Stimulated activated CD8-positive, alpha-beta memory T cell treated with anti-CD3 and anti-CD28 coated beads, Interleukin-12 subunit alpha, Interleukin-12 subunit beta, amount 100 ng/mL, for 1 hour (primary cell): Measurements from ENCODE around the gene ANKRD65.

Experiments
- DNase-seq: peaks from one replicate; pipeline ENCODE4 v3.0.0-alpha.2; 2020; ENCODE audit warnings: low read depth

Gene ANKRD65

GRCh38 chr1:1441002-1441888 is 20.2 kb upstream of the ANKRD65 start:
- peak; percentile 29 for DNase-seq

- no peak for DNase-seq
Measured at GRCh38 chr1:1440262-1441001, 19.4 kb upstream of the ANKRD65 start.

GRCh38 chr1:1439546-1440261 is 18.6 kb upstream of the ANKRD65 start:
- DNase-seq: no peak

GRCh38 chr1:1438531-1439381 is 17.7 kb upstream of the ANKRD65 start:
- no peak for DNase-seq

DNA sequence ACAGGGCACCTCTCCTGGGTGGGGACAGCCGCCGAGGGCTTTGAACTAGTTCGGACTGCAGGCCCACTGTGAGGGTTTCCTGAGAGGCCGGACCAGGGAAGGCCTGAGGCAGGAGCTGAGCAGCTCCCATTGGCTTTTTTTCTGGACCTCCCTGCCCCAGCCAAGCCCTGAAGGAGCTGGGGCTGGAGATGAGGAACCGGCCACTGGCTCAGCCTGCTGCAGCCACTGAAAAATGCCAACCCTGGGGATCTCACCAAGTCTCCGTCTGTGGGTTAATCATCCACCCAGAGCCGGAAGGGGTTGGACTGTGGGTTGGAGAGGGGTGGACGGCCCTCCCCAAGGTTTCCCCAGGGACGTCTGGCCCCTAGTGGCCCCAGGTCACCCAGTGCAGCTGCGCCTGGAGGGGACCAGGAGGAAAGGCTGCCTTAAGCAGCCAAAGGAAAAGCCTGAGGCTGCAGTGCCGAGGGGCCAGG is 16.9 kb upstream of the ANKRD65 start:
- DNase-seq: no peak

GRCh38 chr1:1437033-1437903 is 16.2 kb upstream of the ANKRD65 start:
- no peak for DNase-seq

- no peak for DNase-seq
Measured at GRCh38 chr1:1436630-1437032, 15.6 kb upstream of the ANKRD65 start.

DNA sequence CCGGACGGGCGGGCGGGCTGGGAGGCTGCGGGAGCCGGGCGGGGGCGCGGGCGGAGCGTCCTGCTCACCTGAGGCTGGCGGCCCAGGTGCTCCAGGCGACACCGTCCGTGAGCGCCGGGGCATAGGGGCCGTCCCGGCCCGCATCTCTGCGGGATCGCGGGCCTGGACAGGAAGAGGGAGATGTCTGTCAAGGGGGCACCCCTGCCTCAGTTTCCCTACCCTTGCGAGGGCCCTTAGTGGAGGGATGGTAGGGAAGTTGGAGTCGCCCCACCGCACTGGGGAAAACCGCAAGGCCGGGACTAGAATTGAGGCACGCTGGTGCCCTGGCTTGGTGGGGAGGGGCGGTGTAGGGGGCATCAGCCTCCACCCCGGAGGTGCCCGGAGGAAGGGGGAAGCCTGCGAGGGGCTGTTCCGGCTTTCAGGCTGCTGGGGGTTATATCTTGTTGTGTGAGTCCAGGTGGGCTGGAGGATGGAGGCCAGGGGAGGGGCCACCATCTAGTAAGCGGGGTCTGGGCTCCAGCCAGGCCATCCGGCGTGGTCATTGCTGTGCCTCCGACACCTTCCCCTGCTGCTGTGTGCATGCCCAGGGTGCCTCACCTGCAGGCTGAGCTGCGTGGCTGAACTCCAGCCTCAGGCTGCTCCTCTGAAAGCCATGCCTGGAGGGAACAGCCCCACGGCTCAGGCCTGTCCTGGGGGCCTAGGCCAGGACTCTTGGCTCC is 15.0 kb upstream of the ANKRD65 start:
- DNase-seq: no peak

- DNase-seq: peak; percentile 20
Measured at GRCh38 chr1:1435106-1435903, 14.2 kb upstream of the ANKRD65 start, which contains the start of gene VWA1. Gene VWA1 (plus strand): TSS chr1:1435690. CDS start chr1:1435749, 59 bp downstream.

- no peak for DNase-seq
Measured at GRCh38 chr1:1434824-1435105, 13.7 kb upstream of the ANKRD65 start.

- no peak for DNase-seq
Measured at GRCh38 chr1:1434131-1434823, 13.2 kb upstream of the ANKRD65 start.

GRCh38 chr1:1433804-1434130 is 12.7 kb upstream of the ANKRD65 start:
- no peak for DNase-seq

DNA sequence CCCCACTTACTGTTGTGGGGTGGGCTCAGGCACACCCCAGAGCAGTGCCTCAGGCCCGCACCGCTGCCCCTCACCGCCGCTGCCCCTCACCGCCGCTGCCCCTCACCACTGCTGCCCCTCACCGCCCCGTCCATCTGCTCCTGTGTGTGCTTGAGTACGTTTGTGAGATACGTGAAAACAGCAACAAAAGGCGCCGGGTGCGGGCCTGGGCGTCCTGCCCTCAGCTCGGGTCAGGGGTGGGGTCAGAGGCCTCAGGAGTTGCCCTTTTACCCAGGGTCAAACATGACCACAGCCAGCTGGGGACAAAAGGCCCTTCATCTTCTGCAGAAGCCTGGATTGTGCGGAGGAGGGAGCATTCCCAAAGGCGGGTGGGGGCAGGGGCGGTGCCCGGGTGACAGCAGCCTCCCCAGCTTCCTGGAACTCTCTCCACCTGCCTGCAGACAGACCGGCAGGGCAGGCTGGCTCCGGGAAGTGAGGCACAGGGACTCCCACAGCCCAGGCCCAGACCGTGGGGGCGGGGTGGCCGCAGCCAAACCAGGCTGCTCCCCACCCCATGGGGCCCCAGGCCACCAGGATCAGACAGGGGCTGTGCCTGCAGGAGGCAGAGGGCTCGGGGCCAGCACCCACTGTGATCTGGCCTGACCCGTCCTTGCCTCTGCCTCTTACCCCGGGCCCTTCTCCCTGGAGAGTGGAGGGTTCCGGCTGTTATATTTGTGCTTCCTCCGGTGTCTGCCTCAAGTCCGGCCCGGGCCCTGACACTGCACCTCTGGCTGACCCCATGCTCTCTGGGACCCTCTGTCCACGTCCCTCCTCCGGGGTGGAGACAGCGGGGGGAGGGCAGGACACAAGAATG is 12.1 kb upstream of the ANKRD65 start:
- no peak for DNase-seq

GRCh38 chr1:1432274-1432950 is 11.3 kb upstream of the ANKRD65 start:
- DNase-seq: no peak

GRCh38 chr1:1431845-1432273 is 10.8 kb upstream of the ANKRD65 start:
- DNase-seq: no peak

GRCh38 chr1:1430992-1431844 is 10.1 kb upstream of the ANKRD65 start:
- DNase-seq: no peak
